HG03354 (cell line): Measurements from ENCODE around the gene C1orf159.
"Not testable (repeated sequence)": the region's sequence is repeated elsewhere in the genome, so short reads cannot be mapped to it uniquely, and the experiment has no call there.

Experiments
- ATAC-seq: cut with Tn5 transposase; IDR thresholded peaks from one replicate; pipeline ENCODE4 v1.9.1; 2021; ENCODE audit warnings: mild to moderate bottlenecking; ENCODE audit not compliant: unreplicated experiment, poor library complexity, severe bottlenecking

The C1orf159 gene

DNA sequence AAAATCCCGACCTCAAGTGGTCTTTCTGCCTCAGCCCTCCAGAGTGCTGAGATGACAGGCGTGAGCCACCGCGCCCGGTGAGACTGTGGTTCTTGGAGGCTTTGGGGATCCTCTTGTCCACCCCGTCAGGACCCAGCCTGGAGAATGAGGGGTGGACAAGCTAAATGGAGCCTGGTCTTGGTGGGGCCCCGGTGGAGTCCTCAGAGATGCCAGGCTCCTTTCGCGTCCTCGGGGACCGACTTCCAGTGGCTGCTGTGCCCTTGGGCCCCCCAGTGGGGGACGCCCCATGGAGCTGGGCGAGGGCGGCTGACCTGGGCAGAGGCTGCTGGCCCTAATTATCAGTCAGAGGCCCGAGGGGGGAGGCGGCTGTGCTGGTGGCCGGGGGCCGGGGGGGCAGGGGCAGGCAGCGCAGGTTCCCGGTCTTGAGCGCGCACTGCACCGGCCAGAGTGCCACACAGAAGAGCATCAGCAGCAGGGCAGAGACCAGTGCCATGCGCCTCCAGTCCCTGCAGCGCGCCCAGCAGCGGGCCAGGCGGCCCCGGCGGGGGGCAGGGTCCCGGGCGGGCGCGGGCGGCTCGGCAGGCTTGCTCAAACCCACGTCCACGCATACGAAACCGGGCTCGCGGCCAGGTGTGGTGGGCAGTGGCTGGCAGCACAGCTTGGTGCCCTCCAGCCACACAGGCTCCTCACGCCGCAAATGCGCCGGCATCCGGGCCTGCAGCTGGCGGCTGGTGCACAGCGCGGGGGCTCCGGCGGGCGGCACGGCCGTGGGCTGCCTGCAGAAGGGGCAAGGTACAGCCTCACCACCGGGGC lies 44.2 kb downstream of the C1orf159 start:
- no peak for ATAC-seq

GRCh38 chr1:1069711-1070676 lies 45.9 kb downstream of the C1orf159 start:
- peak; percentile 7 for ATAC-seq

- ATAC-seq, result peak; percentile 60
Measured at GRCh38 chr1:1069056-1069710, 46.7 kb downstream of the C1orf159 start.

- peak; percentile 14 for ATAC-seq
Measured at GRCh38 chr1:1068517-1069055, 47.3 kb downstream of the C1orf159 start.

GRCh38 chr1:1067860-1068516 lies 47.9 kb downstream of the C1orf159 start:
- ATAC-seq, result no peak

GRCh38 chr1:1067284-1067859 lies 48.5 kb downstream of the C1orf159 start:
- no peak for ATAC-seq

GRCh38 chr1:1066403-1067283 lies 49.2 kb downstream of the C1orf159 start:
- ATAC-seq, result no peak

GRCh38 chr1:1065940-1066304 lies 50.0 kb downstream of the C1orf159 start:
- not testable (repeated sequence) for ATAC-seq

DNA sequence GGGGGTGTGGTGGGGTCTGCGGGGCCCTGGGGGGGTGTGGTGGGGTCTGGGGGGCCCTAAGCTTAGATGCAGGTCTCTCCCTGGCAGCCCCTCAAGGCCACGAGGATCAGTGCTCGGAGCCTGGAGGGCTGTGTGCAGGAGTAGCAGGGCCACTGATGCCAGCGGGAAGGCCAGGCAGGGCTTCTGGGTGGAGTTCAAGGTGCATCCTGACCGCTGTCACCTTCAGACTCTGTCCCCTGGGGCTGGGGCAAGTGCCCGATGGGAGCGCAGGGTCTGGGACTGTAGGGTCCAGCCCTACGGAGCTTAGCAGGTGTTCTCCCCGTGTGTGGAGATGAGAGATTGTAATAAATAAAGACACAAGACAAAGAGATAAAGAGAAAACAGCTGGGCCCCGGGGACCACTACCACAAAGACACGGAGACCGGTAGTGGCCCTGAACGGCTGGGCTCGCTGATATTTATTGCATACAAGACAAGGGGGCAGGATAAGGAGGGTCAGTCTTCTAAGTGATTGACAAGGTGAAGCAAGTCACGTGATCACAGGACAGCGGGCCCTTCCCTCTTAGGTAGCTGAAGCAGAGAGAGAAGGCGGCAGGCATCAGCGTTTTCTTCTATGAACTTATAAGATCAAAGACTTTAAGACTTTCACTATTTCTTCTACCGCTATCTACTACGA lies 50.5 kb downstream of the C1orf159 start:
- ATAC-seq, result no peak

DNA sequence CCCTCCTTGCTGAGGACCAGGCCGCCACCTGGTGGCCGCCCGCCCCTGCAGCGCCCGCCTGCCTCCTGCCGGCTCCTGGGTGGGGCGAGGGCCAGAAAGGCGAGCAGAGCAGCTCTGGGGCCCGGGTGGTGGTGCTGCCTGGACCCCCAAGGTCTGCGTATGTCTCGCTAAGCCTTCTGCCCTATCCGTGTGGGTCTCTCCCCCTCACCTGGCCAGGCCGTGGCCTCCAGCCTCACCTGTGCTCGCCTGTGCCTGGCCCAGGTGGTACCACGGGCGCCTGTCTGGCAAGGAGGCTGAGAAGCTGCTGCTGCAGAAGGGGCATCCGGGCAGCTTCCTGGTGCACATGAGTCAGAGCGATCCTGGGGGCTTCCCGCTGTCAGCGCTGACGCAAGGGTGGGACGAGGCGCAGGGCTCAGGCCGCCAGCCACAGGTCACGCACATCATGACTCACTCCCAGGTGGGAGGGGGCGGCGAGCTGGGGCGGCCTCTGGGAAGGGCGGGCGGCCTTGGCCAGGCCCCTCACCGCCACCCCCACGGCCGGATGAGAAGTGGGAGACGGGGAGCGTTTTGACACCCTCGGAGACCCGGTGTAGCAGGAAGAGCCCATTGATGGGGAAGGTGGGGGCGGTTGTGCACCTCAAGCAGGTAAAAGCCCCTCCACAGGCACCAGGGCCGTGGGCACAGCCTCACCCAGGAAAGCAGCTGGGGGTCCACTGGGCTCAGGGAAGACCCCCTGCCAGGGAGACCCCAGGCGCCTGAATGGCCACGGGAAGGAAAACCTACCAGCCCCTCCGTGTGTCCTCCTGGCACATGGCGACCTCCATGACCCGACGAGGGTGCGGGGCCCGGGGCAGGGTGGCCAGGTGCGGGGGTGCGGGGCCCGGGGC lies 51.7 kb downstream of the C1orf159 start:
- peak; percentile 49 for ATAC-seq

- no peak for ATAC-seq
Measured at GRCh38 chr1:1063261-1063944, 52.5 kb downstream of the C1orf159 start.

- no peak for ATAC-seq
Measured at GRCh38 chr1:1062348-1063163, 53.3 kb downstream of the C1orf159 start.

GRCh38 chr1:1061682-1062345 lies 54.1 kb downstream of the C1orf159 start:
- ATAC-seq, result no peak

DNA sequence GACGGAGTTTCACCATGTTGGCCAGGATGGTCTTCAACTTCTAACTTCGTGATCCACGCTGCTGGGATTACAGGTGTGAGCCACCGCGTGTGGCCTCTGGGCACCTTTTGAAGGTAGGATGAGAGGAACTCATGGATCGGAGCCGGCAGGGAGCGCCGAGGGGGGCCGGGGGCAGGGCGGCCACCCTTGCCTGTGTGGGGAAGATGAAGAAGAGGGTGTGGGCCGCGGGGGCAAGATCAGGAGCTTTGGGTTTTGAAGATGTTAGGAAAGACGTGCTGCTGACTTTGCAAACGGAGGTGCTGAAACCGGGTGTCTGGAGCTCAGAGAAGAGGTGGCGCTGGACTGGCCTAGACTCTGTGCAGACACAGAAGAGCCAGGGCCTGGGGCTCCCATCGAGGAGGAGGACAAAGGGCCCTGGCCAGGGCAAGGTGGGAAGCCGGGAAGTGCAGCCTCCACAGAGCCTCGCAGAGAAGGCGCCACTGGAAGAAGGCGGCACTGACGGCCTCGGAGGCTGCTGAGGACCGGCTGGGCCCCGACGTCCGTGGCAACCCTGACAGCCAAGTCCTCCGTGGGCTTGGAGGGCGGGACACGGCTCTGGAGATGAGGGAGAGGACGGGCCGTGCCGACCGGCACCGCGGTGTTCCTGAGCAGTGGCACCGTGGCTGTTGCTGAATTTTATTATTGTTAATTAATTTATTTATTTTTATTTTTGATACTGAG lies 55.4 kb downstream of the C1orf159 start:
- no peak for ATAC-seq
